BLaER1 treated with 17β-estradiol and CSF1 and Interleukin-3, amounts not matched to agents 10 nM and 100 nM (cell line): Measurements from ENCODE around the gene PRAMEF18.
"Not testable (repeated sequence)": the region's sequence is repeated elsewhere in the genome, so short reads cannot be mapped to it uniquely, and the experiment has no call there.

Source experiments
- H3K27ac ChIP-seq, 11 experiments: shearing (Covaris generic); formaldehyde crosslinking; 2 replicates each; pipeline ENCODE4 v1.8.1; 2022
- H3K27me3 ChIP-seq, 11 experiments: shearing (Covaris generic); formaldehyde crosslinking; 2 replicates each; pipeline ENCODE4 v1.8.1; 2022
- H3K36me3 ChIP-seq, 11 experiments: shearing (Covaris generic); formaldehyde crosslinking; 2 replicates each; pipeline ENCODE4 v1.8.1; 2022
- H3K4me1 ChIP-seq, 10 experiments: shearing (Covaris generic); formaldehyde crosslinking; 2 replicates each; pipeline ENCODE4 v1.8.1; 2022
- H3K4me2 ChIP-seq, 11 experiments: shearing (Covaris generic); formaldehyde crosslinking; 2 replicates each; pipeline ENCODE4 v1.8.1; 2022
- H3K4me3 ChIP-seq, 10 experiments: shearing (Covaris generic); formaldehyde crosslinking; 2 replicates each; pipeline ENCODE4 v1.8.1; 2022
- H3K9ac ChIP-seq, 11 experiments: shearing (Covaris generic); formaldehyde crosslinking; 2 replicates each; pipeline ENCODE4 v1.8.1; 2022
- H3K9me3 ChIP-seq, 11 experiments: shearing (Covaris generic); formaldehyde crosslinking; replicated peaks in 1 of 11; 2 replicates each; pipeline ENCODE4 v1.8.1; 2022
- H4K20me1 ChIP-seq, 11 experiments: shearing (Covaris generic); formaldehyde crosslinking; 2 replicates each; pipeline ENCODE4 v1.8.1; 2022

Gene PRAMEF18, protein sequence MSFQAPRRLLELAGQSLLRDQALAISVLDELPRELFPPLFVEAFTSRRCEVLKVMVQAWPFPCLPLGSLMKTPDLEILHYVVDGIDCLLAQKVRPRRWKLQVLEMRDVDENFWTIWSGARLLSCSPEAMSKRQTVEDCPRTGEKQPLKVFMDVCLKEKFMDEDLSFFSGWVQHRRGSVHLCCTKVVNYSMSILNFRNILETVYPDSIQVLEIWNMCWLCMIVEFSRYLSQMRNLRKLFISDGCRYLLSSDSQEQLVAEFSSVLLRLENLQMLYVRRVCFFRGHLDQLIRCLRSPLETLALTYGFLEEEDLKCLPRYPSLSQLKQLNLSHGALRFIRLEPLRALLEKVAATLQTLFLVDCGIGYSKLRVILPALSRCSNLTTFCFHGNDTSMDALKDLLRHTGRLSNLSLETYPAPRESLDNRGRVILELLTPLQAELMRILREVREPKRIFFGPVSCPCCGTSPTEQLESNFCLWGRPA

DNA sequence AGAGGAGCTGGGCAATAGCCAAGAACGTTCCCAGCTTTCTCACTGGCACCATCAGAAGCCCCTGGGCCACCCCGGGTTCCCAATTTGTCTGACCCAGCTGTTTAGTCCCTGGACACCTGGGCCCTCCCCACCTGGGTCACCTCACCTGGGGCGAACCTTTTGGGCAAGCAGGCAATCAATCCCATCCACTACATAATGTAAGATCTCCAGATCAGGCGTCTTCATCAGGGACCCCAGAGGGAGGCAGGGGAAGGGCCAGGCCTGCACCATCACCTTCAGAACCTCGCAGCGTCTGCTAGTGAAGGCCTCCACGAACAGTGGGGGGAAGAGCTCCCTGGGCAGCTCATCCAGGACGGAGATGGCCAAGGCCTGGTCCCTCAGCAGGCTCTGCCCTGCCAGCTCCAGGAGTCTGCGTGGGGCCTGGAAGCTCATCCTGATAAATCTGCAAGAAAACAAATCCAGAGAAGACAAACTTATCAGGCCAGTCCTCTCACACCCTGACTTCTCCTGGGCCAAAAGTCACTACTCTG is at the start of gene PRAMEF18:
Gene PRAMEF18, minus strand, starts transcription at position 480 of the 530 bp plus-strand sequence. Its CDS starts 48 bp downstream, at position 432.
- not testable (repeated sequence) for H3K27ac ChIP-seq, H3K27me3 ChIP-seq, H3K36me3 ChIP-seq, H3K9me3 ChIP-seq, H4K20me1 ChIP-seq, H3K4me3 ChIP-seq, H3K4me1 ChIP-seq, H3K4me2 ChIP-seq, H3K9ac ChIP-seq

DNA sequence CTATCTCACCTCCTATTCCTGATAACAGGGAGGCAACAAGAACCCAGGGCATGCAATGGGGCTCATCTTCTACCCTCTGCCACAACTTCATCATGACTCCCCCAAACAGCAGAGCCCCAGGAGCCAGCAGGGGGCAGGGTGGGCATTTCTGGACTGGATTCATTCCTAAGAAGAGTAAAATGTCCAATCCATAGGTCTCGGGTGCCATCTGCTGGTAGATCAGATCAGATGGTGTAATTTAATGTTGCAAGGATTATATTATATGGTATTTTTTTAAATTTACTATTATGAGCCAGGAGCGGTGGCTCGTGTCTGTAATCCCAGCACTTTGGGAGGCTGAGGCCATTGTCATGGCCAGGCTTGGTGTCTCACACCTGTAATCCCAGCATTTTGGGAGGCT is 39.2 kb upstream of the PRAMEF18 start:
- H3K36me3 ChIP-seq, H4K20me1 ChIP-seq: not testable (repeated sequence)

DNA sequence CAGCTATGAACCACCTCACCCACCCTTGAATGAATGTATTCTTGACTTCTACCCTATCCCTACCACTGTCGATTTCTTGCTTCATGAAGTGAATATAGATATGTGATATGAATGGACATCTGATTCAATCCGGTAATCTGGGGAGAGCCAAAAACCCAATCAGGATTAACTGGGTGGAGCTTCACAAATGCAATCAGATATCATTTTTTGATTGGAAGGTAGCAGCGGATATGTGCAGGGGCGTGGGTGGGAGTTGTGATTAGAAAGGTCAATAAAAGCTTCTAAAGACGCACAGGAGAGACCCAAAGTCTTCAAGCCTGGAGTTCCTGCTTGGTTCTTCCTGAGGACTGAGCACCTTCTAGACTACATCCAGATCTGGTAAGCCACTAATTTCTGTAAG is 27.9 kb upstream of the PRAMEF18 start, which contains the start of gene PRAMEF5:
Gene PRAMEF5, plus strand, starts transcription at position 301 of the 400 bp plus-strand sequence. CDS start 5,071 bp downstream, outside the sequence.
- not testable (repeated sequence) for H3K4me3 ChIP-seq, H3K4me2 ChIP-seq, H3K4me1 ChIP-seq, H3K9me3 ChIP-seq, H3K27ac ChIP-seq, H3K27me3 ChIP-seq, H4K20me1 ChIP-seq, H3K36me3 ChIP-seq, H3K9ac ChIP-seq

More for the DNA sequence above, 39.2 kb upstream of the PRAMEF18 start:
- not testable (repeated sequence) for H3K4me1 ChIP-seq, H3K27me3 ChIP-seq, H3K27ac ChIP-seq, H3K4me2 ChIP-seq, H3K9ac ChIP-seq, H3K9me3 ChIP-seq, H3K4me3 ChIP-seq

DNA sequence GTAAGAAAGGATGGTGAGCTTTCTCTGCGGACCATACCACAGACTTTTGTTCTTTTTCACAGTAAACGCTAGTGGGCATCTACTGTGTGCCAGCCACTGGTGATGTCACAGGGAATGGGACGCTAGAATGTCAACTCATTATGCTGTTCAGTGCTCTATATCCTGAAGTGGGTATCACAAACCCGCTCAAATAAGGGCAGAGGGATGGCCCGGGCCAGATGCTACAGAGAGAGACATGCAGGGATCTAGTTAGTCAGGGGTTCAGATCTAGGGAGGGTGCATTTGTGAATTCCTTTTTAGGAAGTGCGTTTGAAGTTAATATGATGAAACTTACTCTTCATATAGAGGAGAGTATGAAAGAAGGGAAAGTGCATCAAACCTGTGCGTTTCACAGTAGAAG is 21.2 kb upstream of the PRAMEF18 start:
- H3K4me1 ChIP-seq, H3K27ac ChIP-seq, H3K9ac ChIP-seq, H3K27me3 ChIP-seq, H4K20me1 ChIP-seq, H3K4me2 ChIP-seq, H3K4me3 ChIP-seq, H3K9me3 ChIP-seq, H3K36me3 ChIP-seq: not testable (repeated sequence)

DNA sequence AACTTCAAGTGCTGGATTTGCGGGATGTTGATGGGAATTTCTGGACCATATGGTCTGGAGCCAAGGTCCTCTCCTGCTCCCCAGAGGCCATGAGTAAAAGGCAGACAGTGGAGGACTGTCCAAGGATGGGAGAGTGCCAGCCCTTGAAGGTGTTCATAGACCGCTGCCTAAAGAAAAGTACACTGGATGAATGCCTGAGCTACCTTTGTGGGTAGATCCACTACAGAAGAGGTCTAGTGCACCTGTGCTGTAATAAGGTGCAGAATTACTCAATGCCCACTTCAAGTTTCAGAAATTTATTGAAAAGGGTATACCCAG is 20.6 kb upstream of the PRAMEF18 start:
- not testable (repeated sequence) for H3K4me1 ChIP-seq, H3K4me2 ChIP-seq, H3K27me3 ChIP-seq, H3K9me3 ChIP-seq, H3K27ac ChIP-seq, H3K9ac ChIP-seq, H3K36me3 ChIP-seq, H4K20me1 ChIP-seq, H3K4me3 ChIP-seq

DNA sequence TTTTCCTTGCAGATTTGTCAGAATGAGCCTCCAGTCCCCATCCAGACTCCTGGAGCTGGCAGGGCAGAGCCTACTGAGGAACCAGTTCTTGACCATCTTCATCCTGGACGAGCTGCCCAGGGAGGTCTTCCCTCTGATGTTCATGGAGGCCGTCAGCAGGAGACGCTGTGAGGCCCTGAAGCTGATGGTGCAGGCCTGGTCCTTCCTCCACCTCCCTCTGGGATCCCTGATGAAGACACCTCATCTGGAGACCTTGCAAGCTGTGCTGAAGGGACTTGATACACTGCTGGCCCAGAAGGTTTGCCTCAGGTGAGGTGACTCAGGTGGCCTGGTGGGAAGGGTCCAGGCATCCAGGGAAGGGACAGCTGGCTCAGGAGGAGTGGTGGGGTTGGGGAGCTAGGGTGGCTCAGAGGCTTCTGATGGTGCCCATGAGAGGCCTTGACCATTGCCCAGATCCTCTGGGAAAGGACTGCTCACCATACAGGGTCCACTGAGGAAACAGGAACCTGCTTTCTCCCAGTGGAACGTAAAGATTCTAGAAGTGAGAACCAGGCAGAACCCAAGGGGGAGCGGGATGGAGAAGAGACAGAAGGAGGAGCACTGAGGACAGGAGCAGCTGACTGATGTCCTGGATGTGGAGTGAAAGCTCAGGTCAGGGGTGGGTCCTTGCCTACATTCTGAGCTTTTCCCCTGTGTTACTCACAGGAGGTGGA is 20.0 kb upstream of the PRAMEF18 start:
- not testable (repeated sequence) for H3K4me3 ChIP-seq, H3K4me1 ChIP-seq

DNA sequence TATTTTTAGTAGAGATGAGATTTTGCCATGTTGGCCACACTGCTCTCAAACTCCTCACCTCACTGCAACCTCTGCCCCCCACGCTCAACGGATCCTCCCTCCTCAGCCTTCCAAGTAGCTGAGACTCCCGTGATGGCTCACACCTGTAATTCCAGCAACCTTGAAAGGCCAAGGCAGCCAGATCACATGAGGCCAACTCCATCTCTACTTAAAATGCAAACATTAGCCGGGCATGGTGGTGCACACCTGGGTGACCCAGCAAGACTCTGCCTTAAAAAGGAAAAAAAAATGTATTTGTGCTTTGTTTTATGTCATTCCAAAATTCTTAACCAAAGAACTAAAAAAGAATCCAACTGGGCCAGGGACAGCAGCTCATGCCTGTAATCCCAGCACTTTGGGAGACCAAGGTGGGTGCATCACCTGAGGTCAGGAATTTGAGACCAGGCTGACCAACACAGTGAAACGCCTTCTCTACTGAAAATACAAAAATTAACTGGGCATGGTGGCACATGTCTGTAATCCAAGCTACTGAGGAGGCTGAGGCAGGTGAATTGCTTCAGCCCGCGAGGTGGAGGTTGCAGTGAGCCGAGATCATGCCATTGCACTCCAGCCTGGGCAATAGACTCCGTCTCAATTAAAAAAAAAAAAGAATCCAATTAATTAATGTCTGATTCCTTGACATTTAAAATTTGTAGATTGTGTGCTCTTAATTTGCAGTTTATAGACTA is 17.7 kb upstream of the PRAMEF18 start:
- not testable (repeated sequence) for H3K4me2 ChIP-seq, H3K4me1 ChIP-seq, H3K9me3 ChIP-seq

More for the DNA sequence above, 20.0 kb upstream of the PRAMEF18 start:
- H3K27ac ChIP-seq, H4K20me1 ChIP-seq, H3K9me3 ChIP-seq, H3K4me2 ChIP-seq, H3K36me3 ChIP-seq, H3K9ac ChIP-seq, H3K27me3 ChIP-seq: not testable (repeated sequence)

DNA sequence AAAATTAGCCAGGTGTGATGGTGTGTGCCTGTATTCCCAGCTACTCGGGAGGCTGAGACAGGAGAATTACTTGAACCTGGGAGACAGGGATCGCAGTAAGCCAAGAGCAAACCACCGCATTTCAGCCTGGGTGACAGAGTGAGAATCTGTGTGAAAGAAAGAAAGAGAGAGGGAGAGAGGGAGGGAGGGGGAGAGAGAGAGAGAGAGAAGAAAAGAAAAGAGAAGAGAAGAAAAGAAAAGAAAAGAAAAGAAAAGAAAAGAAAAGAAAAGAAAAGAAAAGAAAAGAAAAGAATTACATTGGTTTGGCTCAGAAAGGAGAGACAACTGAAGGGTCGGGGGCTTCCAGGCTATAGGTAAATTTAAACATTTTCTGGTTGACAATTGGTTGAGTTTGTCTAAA is 13.7 kb upstream of the PRAMEF18 start:
- H3K27me3 ChIP-seq, H3K9ac ChIP-seq, H3K27ac ChIP-seq, H4K20me1 ChIP-seq, H3K4me1 ChIP-seq, H3K4me3 ChIP-seq, H3K9me3 ChIP-seq, H3K36me3 ChIP-seq, H3K4me2 ChIP-seq: not testable (repeated sequence)

More for the DNA sequence above, 17.7 kb upstream of the PRAMEF18 start:
- not testable (repeated sequence) for H3K9ac ChIP-seq, H4K20me1 ChIP-seq, H3K27me3 ChIP-seq, H3K27ac ChIP-seq, H3K36me3 ChIP-seq, H3K4me3 ChIP-seq

DNA sequence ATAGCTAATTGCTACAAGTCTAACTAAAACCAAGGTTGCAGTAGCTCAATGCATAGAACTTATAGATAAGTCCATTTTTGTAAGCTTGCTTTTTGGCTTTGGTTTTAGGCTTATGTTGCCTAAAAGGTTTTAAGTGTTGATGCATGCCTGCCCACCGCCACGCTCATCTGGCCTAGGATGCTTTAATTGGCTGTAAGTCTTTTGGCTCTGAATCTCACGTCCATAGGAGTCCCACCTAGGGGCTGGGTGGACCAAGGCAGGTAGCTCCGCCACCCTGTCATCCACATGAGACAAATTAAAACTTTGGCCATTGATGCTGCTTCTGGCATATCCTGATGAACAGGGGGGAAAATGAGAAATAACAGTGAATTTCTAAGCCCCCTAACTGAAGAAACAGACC is 11.6 kb upstream of the PRAMEF18 start:
- H3K9me3 ChIP-seq, H3K36me3 ChIP-seq, H3K4me2 ChIP-seq, H4K20me1 ChIP-seq, H3K4me3 ChIP-seq, H3K4me1 ChIP-seq, H3K9ac ChIP-seq, H3K27ac ChIP-seq, H3K27me3 ChIP-seq: not testable (repeated sequence)

DNA sequence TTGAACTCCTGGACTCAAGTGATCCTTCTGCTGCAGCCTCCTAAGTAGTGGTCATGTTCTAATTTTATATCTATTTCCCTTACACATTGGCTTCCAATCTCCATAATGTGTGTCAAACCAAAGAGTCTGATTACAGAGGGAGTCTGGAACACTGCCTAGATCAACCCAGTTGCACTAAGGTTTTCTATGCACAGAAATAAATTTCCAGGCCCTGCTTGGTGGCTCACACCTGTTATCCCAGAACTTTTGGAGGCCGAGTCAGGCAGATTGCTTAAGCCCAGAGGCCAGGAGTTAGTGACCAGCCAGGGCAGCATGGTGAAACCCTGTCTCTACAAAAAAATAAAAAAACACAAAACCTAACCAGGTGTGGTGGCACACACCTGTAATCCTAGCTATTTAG is 8.1 kb upstream of the PRAMEF18 start:
- H3K36me3 ChIP-seq, H3K4me3 ChIP-seq, H3K4me1 ChIP-seq, H3K9ac ChIP-seq, H3K27me3 ChIP-seq, H4K20me1 ChIP-seq, H3K4me2 ChIP-seq, H3K9me3 ChIP-seq, H3K27ac ChIP-seq: not testable (repeated sequence)

DNA sequence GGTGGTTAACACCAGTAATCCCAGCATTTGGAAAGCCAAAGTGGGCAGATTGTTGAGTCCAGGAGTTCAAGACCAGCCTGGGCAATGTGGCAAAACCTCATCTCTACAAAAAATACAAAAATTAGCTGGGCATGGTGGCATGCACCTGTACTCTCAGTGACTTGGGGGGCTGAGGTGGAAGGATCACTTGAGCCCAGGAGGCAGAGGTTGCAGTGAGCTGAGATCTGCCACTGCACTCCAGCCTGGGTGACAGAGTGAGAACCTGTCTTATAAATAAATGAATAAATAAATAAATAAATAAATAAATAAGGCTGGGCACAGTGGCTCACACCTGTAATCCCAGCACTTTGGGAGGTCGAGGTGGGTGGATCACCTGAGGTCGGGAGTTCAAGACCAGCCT is 6.1 kb upstream of the PRAMEF18 start:
- not testable (repeated sequence) for H3K27me3 ChIP-seq

DNA sequence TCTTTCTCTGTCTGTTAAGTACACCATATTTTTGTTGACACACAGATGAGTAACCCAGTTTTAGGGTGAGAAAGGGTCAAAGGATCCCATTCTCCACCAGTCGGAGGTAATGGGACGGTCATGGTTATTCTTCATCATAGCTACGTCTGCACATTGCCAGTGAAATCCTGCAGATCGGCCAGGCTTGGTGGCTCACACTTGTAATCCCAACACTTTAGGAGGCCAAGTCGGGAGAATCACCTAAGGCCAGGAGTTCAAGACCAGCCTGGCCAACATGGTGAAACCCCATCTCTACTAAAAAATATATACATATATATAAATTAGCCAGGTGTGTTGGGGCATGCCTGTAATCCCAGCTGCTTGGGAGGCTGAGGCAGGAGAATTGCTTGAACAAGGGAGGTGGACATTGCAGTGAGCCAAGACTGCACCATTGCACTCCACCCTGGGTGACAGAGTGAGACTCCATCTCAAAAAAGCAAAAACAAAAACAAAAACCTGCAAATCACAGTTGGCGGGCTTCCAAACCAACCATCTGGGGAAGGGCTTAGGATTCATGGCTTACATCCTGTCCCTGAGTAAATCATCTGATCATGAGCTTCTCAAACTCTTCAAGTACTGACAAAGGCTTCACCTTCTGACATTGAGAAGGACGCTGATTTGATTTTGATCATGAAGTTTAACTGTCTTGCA is 5.3 kb upstream of the PRAMEF18 start:
- H3K9ac ChIP-seq, H3K27ac ChIP-seq, H3K4me2 ChIP-seq, H3K4me3 ChIP-seq, H4K20me1 ChIP-seq, H3K9me3 ChIP-seq, H3K36me3 ChIP-seq, H3K27me3 ChIP-seq, H3K4me1 ChIP-seq: not testable (repeated sequence)

More for the DNA sequence above, 6.1 kb upstream of the PRAMEF18 start:
- not testable (repeated sequence) for H3K9ac ChIP-seq, H3K9me3 ChIP-seq, H3K4me1 ChIP-seq, H3K36me3 ChIP-seq, H3K27ac ChIP-seq, H4K20me1 ChIP-seq, H3K4me3 ChIP-seq, H3K4me2 ChIP-seq

DNA sequence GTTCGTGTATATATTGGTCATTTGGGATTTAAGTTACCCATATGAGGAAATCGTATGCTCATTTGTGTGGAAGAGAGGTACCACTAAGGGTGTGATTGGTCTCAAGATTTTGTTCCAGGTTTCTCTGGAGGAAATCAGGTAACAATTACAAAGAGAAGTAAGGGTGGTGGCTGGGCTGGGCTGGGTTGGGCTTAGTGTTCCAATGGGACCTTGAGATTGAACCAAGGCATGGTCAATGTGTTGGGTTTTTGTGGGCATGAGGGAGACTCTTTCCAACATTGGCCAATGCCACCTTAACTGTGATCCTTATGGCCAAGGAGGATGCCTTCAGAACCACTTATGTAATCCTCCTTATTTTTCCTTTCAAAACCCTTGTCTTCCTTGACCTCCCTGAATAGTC is 4.6 kb upstream of the PRAMEF18 start:
- H3K27me3 ChIP-seq, H3K9me3 ChIP-seq, H3K4me2 ChIP-seq, H3K4me3 ChIP-seq, H4K20me1 ChIP-seq, H3K36me3 ChIP-seq, H3K27ac ChIP-seq, H3K9ac ChIP-seq, H3K4me1 ChIP-seq: not testable (repeated sequence)
